NCI-H510A (cell line): ENCODE measurements around the gene MRPL2.
"Not testable (repeated sequence)": the region's sequence is repeated elsewhere in the genome, so short reads cannot be mapped to it uniquely, and the experiment has no call there.

Experiments
- DNase-seq: peaks from one replicate; lab custom pipeline; 2025; lab: John Stamatoyannopoulos, UW

MRPL2 gene

DNA sequence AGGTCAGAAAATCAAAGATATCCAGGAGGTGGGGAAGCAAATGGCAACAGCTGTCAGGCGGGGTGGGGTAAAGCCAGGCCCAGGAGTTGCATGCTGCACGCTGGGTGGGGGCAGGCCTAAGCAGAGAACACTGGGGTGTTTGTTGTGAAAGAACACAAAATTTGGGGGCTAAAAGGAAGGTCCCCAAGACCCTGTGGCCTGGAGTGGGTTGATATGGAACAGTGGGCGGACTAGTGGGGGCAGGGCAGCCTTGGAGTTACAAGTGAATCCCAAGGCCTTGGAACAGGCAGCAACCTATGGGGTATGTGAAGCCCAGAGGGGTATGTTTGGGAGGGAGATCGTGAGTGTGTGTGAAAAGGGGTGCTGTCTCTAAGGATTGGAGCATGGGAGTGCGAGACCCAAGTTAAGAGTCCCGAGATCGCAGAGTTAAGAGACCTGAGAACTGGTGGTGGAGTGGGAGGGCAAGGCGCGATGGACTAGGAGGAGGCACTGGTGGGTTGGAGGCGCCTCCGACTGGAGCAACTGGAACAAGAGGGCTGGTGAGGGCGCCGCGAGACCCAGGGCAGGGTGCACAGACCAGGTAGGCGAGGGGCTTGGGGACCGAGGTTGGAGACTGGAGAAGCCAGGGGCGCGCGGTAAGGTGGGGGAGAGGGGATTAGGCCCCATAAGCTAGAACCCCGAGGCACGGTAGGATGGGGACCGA, 6.2 kb downstream of the MRPL2 start:
- DNase-seq = peak; percentile 6

DNA sequence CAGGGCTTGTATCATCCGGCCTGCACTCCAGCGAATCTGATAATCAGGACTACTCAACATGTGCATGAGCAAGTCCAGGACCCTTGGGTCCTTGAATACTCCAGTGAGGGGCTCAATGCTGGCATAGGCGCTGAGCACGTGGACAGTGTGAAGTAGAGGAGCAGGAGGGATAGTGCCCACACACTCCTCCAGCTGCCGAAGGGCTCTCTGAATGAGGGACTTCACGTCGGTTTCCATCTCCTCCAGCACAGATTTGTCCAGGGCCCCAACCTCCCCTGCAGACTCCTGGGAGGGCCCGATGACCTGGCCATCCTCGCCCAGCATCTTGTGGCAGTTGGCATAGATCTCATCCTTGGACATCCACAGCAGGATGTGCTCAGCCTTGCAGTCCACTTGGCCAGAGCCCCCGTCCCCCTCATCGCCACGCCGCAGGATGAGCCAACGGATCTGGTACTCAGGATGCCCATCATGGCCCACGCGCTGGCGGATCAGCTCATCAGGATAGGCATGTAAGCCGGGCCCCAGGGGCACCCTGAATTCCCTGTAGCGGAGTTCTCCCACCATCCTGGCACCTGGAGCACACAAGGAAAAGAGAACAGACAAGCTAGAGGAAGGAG, 6.9 kb downstream of the MRPL2 start:
- DNase-seq = no peak

DNA sequence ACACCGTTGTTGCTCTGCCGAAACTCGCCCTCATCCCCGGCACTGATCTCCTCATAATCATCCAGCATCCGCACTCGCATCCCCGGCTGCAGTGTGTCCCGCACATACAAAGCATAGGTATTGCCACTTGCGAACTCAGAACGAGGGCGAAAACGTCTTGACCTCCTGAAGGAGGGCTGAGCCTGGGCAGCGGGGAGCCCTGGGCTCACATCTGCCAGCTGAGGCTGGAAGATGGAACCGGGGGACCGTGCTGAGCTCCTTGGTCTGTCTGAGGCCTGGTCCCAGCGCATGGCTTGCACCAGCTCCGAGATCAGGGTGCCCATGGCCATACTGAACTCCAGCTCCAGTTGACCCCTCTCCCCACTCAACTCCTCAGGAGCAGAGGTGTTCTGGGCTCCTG, 8.3 kb downstream of the MRPL2 start:
- no peak for DNase-seq

- no peak for DNase-seq
Measured at GRCh38 chr6:43047998-43048397, 11.2 kb downstream of the MRPL2 start.

DNA sequence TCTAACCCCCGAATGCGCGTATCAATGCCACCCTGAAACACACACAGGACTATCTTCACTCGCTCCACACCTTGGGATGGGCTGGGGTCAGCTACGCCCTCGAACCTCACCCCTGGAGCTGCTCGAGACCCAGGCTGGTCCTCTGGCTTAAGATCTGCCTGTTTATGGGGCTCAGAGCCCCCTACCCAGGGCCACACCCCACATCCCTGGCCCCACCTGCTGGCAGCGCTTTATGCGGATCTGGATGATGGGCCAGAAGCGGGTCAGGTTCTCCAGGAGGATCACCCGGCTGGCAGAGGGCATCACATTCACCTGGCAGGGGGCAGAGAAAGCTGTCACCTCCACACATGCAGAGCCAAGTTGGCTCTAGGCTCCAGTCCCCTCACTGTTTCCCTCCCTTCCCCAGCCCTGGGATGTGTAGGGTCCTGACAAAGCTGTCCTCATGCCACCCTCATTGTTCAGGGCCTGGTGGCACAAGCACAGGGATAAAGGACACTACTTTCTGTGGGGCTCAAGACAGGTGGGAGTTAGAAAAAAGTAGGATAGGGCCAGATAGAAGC, 13.8 kb downstream of the MRPL2 start:
- DNase-seq = no peak

- DNase-seq = no peak
Measured at GRCh38 chr6:43043310-43043709, 15.9 kb downstream of the MRPL2 start.

DNA sequence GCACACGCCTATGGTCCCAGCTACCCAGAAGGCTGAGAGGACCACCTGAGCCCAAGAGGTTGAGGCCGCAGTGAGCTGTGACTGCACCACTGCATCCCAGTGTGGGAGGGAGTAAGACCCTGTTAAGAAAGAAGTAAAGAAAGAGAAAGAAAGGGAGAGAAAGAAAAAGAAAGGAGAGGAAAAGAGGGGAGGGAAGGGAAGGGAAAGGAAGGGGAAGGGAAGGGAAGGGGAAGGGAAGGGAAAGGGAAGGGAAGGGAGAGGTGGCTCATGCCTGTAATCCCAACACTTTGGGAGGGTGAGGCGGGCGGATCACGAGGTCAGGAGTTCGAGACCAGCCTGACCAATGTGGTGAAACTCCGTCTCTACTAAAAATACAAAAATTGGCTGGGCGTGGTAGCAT, 17.8 kb downstream of the MRPL2 start:
- not testable (repeated sequence) for DNase-seq

DNA sequence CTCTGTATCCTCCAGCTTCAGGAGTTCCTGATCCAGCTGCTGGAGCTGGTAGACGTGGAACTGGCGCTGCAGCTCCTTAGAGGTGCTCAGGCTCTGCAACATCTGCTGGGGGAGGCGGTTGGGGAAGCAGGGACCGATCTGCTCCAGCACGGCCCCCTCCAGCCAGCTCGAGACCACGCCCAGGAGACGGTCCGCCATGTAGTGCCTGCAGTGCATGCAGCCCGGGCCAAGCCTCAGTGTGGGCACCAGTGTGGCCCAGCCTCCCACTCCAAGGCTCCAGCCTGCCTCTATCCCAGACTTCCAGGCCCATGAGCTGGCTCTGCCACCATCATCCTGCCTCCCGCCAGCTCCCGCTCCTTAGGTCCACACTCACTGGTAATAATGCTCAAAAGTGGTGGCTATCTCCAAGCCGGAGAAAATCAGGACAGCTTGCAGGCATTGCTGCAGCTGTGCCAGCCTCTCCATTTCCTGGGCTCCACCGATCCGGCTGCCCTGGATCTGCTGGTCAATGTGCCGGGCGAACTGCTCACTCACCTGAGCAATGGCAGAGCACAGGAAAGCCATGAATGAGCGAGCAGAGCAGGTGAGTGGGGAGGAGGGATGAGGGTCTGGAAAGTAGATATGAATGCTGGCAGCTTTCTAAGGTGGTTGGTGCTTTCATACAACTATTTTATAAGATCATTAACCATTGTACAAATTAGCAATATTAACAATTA, 18.5 kb downstream of the MRPL2 start:
- no peak for DNase-seq

DNA sequence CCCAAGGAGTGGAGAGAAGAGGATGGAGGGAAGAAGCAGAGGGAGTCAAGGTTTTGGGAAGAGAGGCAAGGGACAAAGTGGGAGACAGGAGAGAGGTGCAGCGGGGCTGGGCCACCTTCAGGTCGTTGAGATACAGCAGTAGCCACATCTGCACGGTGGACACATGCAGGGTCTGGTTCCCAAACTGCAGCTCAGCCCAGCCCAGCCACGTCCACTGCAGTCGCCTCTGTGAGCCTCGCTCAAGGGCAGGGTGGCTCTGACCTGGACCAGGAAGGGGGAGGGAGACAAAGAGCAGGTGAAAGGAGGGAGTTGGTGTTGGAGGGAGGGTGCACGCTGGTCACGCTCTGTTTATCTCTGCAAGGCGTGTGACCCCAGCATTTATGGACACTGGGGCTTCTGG, 20.5 kb downstream of the MRPL2 start:
- no peak for DNase-seq

GRCh38 chr6:43037706-43038105, 21.5 kb downstream of the MRPL2 start:
- no peak for DNase-seq

- no peak for DNase-seq
Measured at GRCh38 chr6:43037197-43037596, 22.0 kb downstream of the MRPL2 start.

GRCh38 chr6:43036712-43037111, 22.5 kb downstream of the MRPL2 start:
- DNase-seq = no peak

DNA sequence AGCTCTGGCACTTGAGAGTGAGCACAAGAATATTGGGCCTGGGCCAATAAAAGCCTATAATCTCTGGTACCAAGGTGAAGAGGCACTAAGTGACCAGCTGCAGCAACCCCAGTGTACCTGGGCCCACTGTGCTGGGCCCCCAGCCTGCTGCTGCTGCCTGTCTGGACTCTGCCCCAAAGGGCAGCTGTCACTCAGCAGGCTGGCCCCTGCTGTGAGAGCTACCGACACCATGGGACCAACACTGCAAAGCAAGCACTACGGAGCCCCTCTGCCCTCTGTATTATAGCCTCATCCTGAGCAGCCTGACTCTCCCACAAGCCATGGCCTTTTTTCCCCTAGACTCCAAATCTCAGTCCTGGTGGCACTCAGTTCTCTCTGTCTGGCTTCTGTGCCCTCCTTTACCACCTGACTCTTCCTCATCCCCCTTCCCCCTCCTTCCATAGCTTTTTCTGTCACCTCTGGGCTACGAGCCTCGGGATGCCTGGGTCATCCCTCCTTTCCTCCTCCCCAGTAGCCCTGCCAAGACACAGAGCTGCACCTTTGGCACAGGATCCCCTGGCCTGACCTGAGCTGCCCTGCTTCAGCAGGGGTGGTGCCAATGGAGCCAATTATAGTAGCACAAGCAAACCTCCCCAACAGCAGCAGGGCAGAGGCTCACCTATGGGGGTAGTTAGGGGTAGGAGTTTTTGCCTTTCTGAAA, 23.6 kb downstream of the MRPL2 start:
- DNase-seq = no peak

- DNase-seq = no peak
Measured at GRCh38 chr6:43034190-43034525, 25.1 kb downstream of the MRPL2 start.

DNA sequence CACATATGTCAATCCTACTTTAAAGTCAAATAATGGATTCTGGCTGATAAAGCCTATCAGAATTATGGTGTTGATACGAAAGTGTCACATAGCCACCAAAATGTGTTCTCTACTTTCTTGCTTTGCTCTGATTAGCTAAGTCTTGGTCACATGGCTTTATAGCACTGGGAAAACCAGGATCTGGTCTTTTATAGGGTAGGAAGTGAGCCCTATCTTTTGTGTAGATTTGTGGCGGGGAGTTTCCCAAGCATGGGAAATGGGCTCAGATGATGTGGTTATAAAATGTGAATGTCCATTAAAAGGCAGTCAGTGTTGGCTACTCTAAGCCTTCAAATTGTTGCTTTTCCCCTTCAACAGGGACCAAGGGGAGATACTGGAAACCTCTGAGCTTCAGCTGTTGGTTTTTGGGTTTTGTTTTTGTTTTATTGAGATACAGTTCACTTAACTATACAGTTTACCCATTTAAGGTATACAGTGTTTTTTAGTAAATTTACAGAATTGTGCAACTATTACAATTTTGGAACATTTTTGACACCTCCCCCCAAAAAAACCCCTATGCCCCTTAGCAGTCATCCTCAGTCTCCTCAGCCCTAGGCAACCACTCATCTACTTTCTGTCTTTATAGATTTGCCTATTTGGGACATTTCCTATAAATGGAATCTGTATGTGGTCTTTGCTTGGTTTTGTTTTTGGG, 25.6 kb downstream of the MRPL2 start:
- DNase-seq = no peak

GRCh38 chr6:43032326-43032725, 26.9 kb downstream of the MRPL2 start:
- no peak for DNase-seq

DNA sequence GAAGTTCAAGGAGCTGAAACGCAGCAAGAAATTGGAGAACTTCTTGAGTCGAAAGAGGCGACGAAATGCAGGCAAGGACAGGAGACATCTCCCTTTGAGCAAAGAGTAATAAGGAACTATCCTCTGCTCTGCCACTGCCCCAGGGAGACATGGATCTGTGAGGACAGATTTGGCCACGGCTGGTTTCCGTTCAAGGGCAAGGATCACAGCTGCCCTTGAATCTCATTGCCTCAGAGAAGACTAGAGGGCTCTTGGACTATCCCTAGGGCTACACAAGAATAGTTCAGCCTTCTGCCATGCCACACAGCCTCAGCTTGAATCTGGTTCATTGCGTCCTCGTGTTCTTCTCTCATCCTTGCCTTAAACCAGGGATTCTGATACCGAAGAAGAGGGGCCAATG, 30.1 kb downstream of the MRPL2 start:
- DNase-seq = no peak

DNA sequence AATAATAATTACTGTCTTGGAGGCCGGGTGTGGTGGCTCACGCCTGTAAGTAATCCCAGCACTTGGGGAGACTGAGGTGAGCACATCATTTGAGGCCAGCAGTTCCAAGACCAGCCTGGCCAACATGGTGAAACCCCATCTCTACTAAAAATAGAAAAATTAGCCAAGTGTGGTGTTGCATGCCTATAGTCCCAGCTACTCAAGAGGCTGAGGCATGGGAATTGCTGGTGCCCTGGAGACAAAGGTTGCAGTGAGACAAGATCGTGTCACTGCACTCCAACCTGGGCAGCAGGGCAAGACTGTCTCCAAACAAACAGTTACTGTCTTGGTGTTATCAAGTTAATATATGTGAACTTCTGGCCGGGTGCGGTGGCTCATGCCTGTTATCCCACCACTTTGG, 32.9 kb downstream of the MRPL2 start:
- DNase-seq = no peak

GRCh38 chr6:43024436-43024835, 34.8 kb downstream of the MRPL2 start:
- DNase-seq = no peak

GRCh38 chr6:43021270-43022047, 37.8 kb downstream of the MRPL2 start, which contains the start of gene RRP36:
RRP36 (plus strand) TSS chr6:43021623; CDS start chr6:43021655, 32 bp downstream.
- peak; percentile 88 for DNase-seq

DNA sequence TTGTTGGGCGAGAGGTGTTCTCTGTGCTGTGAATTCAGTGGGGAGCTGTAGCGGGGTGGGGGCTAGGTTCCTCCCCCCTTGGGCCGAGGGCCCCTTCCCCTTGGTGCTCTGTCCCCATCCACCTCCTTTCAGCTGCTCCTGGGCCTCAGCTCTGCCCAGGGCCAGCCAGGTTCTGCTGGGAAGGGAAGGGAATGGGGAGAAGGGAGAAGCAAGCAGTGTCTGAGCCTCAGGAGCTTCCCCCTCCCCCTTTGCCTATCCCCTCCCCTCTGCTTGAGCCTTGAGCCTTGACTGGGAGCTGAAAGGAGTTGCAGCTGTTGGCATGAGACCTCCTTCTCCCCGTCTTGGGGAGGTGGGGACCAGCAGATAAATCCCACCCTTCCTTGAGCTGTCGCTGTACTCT, 38.4 kb downstream of the MRPL2 start:
- no peak for DNase-seq
